SKM-1 (cell line): ENCODE results near the gene ATXN1.
A peak's percentile ranks its signal among the peaks of the same experiment; 100 is the strongest.

Experiments used
- DNase-seq: peaks from one replicate; lab custom pipeline; 2025; ENCODE audit not compliant: unreplicated experiment; lab: John Stamatoyannopoulos, UW

ATXN1 gene

DNA sequence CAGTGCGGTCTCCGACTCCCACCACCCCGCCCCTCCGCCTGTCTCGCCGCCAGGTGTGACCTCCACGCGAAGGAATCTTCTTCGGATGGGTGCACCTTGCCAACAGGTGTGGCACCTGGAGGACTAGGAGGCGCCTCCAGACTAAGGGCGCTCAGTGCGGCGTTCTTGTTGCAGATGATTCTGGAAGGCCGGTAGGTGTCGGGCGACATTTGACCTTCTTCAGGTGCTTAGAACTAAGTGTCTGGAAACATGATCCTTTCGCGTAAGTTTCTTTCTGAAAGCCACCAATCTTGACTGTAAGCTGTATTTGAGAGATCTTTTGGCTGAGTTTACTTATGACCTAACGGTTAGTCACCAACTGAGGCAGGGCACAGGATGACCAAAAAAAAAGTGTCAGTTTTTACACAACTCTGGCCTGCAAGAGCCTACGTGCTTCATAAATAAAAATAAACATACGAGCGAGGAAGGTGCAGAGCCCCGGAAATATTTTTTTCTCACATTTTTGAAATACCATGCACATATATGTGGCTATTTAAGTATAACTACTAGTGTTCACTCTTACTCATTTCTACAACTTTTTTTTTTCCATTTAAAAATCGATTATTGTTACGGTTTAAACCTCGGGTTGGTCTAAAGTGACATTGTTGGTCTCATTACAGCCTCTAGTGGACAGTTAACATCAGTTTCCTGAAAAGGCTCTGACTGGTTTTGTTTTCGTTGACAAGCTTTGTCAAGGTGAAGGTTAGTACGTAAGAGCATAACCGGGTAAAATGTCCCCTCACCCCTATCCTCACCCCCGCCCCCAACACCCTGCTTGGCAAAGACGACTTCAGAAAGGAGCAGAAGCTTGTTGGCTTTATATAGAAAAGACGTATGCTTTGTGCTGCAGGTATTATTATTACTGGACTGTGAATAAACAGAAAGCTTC is 1.6 kb upstream of the ATXN1 start:
- DNase-seq = peak; percentile 74

GRCh38 chr6:16762268-16762549 is 949 bp upstream of the ATXN1 start:
- DNase-seq = no peak

DNA sequence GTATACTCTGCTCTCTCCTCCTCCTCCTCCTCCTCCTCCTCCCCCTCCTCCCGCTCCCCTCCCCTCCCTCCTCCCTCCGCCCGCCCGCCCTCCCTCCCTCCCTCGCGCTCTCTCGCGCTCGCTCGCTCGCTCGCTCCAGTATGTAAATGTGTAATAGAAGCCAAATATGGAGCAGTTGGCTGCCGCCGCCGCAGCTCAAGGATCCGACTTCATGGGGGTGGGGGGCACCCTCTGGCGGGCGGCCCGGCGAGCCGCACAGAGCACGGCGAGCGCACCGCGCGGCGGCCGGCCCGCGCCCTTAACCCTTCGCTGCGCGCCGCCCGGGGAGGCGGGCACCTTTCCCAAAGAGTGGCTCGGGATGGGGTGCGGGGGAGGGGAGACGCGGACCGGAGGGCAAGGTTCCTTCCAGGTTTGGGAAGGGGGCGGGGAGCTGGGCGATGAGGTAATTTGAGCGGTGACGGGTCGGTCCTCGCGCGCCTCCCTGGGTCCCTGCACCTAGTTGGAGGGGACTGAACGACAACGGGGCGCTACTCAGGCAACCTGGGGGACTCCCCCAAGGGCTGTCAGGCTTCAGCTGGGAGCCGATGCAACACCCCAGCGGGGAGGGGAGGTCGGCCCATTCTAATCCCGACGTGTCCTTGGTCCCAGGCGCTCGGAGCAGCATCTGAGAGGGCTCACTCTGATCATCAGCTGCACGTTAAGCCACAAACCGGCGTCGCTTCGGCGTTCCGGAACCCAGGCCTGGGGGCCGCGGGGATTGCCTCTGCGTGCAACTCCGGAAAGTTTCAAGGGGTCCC is 409 bp upstream of the ATXN1 start:
- DNase-seq = peak; percentile 71

DNA sequence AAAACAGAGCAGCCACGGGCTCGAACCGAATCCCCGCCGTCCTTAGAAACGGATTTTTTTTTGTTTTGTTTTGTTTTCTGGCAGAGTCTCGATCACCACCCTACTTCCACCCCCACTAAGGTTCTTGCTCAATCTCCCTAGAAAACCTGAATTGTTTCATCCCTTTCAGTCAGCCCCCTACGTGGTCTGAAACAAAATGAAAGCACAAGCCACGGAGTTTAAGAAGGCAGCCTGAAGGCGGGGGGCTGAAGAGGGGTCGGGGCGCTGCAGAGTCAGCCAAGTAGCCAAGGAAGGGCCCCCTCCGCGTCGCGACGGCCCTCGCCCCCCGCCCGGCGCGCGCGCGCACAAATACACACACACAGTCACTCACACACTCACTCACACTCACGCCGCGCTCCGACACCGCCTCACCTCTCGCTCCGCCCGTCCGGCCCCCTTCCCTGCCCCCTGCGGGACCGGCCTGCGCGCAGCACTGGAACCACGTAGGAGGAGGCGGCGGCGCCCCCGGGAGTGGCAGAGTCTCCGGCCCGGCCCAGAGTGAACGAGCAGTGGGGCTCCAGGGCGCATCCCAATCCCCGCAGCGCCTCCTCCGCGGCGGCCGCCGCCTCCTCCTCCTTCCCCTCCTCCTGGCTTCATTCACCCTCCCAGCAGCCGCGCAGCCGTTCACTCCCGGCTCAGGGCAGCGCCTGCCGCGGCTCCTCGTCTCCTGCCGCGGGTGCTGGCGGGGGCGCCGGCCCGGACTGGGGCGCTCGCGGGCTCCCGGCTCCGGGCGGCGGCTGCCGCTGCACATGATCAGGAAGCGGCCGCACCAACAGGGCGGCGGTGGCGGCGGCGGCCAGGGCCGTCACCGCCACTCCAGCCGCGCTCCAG is 1.4 kb downstream of the ATXN1 start:
- peak; percentile 33 for DNase-seq

- DNase-seq = no peak
These were observed 2.0 kb downstream of the ATXN1 start for GRCh38 chr6:16759181-16759645.

DNA sequence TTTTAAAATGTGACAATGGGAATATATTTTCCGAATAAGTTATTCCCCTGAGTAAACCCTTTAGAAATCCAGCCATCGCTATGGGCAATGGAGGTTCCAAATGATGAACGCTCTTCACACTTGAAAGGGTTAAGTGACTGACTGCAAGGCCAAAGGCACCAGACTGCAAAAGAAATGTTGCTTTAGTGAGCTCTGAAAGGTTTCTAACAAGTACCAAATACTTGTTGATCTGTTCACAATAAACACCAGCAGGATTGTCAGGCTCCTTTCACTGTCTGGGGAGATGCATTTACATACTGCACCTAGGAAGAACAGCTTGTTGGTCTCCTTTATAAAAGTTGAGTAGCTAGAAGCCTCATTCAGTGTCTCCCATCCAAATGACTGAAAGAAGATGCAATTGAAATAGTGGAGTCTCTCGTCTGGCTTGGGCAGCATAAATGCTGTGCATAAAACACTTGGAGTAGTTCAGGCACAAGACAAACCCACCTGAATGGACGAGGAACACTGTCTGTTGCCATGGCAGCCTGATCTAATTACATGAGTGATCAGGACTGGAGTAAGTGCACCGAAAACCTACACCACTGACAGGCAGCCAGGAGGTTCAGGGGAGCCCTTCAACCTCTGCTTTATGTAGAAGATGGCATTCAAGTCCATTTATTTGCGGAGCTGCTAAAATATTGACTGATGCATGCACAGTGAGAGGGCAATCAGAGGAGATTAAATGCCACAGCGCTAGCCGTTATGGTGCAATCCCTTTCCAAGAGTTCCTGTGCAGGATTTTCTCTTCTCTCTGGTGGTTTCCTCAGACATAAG is 2.9 kb downstream of the ATXN1 start:
- no peak for DNase-seq

- DNase-seq = no peak
These were observed 3.9 kb downstream of the ATXN1 start for GRCh38 chr6:16757332-16757731.

- no peak for DNase-seq
These were observed 4.5 kb downstream of the ATXN1 start for GRCh38 chr6:16756660-16757255.

DNA sequence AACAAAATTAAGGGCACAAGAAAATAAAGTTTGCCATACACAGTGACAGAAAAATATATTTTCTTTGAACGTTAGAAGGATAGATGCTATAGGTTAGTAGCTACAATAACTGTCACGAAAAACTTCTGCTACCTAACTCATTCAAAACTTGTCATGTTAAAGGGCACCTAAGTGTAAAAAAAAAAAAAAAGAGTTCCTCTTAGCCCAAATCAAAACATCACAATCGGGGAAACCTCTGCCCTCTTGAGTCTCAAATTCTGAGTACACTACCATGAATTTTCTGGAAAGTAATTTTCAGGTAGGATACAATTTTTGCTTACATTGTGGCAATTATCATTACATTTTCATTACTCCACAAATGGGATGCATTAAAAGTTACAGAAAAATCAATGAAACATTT is 5.7 kb downstream of the ATXN1 start:
- no peak for DNase-seq

DNA sequence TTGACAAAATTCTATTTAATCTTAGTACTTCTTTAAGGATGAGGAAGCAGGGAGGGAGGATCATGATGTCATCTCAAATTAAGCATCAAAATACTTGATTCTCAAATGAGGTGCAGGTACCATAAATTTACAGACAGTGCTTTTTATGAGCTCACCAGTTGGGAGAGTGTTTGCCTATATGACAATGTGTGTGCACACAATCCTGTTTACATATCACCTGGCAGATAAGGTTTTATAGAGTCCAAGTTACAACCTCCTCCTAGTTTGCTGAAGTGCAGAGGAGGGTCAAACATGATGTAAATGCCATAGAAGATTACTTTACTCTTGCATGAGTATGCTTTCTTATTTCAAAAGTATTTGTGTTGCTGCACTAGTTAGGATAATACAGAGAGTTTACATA is 6.4 kb downstream of the ATXN1 start:
- no peak for DNase-seq

GRCh38 chr6:16754274-16754673 is 7.0 kb downstream of the ATXN1 start:
- DNase-seq = no peak

DNA sequence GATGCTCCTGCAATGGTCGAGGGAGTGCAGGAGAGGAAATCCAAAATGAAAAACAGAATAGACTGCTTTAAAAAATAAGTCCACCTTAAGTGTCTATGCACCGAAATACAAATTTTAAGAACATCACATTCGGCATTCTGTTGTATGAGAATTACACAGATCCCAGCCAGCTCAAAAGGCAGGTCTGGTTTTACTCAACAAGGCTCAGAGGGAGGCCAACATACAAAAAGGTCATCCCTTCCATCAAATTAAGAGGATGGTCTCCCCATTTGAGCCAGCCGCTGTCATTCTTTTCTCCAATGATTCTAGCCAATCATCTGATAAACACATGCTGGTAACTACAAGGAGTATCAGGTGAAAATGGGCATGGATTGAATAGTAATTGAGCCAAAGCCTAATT is 7.9 kb downstream of the ATXN1 start:
- no peak for DNase-seq

DNA sequence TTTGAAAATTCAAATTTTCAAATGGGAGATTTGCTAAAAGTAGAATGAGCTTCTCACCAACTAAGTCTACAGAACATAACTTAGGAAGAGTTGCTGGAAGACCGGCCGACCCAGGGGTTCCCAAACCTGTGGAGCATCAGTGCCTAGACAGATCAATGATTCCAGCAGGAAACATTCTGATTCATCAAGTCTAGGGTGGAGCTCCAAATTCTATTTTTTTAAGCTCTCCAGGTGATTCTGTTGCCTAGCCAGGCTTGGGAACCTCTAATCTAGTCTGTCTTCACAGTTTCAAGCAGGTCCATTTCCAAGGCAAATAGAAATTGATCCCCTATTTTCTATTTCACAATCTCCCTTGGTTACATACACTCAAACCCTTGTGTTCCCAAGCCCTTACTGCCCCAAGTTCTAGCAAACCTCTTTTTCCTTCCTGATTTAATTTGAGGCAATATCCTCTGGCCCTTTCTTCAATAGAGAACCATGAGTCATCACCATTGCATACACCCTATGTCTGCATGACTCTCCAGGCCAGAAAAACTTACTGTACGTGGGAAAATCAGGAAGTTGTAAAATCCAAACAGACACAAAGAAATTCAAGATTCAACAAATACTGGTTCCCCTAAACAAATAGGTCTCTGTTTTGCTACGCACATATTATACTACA is 8.9 kb downstream of the ATXN1 start:
- peak; percentile 77 for DNase-seq

GRCh38 chr6:16751251-16751946 is 9.9 kb downstream of the ATXN1 start:
- DNase-seq = no peak

- DNase-seq = no peak
These were observed 10.7 kb downstream of the ATXN1 start for GRCh38 chr6:16750566-16750965.

- no peak for DNase-seq
These were observed 11.5 kb downstream of the ATXN1 start for GRCh38 chr6:16749516-16750485.

GRCh38 chr6:16748025-16748319 is 13.3 kb downstream of the ATXN1 start:
- DNase-seq = no peak
